HG03060 (cell line): ENCODE results near the gene PLK3.

ENCODE experiments used
- ATAC-seq: cut with Tn5 transposase; IDR thresholded peaks from one replicate; pipeline ENCODE4 v1.9.1; 2021; ENCODE audit warnings: low read depth, moderate number of reproducible peaks; ENCODE audit not compliant: unreplicated experiment

Gene PLK3

DNA sequence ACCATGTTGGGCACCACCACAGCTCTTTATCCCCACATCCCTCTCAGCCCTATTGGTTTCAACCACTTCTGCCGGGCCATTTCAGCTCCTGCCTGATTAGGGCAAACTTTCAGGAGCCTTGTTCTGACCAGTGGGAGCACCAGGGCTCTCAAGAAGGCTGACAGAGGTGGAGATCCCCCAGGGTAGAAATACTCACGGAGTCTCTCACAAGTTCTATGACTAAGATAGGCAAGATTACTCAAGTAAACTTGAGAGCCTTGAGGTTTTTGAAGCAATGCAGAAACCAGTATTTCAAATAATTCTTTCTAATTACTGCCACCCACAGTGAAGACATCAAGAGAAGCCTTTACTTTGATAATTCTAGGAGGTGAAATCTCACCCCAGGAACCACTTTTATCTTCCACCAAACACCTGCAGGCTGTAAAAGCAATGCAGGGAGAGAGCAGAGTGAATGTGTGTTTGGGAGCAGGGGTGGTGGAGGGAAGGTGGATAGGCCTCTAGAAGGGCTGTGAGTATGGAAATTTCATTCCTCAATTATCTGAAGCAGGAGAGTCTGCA, 49.5 kb downstream of the PLK3 start:
- no peak for ATAC-seq

DNA sequence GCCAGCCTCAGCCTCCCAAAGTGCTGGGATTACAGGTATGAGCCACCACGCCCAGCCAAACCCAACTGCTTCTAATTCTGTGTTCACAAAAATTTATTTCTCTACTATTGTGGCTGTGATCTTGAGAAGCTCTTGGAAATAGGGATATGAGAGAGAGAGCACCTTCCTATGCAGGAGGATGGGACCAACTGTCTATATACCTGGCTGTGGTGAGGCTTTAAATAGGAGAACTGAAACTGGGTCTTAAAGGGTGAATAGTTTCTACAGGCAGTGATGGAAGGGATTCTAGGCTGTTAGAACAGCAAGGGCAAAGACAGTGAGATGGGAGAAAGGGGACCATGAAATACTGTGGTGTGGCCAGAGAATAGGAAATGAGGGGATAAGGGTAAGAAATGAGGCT, 51.1 kb downstream of the PLK3 start:
- ATAC-seq: no peak

DNA sequence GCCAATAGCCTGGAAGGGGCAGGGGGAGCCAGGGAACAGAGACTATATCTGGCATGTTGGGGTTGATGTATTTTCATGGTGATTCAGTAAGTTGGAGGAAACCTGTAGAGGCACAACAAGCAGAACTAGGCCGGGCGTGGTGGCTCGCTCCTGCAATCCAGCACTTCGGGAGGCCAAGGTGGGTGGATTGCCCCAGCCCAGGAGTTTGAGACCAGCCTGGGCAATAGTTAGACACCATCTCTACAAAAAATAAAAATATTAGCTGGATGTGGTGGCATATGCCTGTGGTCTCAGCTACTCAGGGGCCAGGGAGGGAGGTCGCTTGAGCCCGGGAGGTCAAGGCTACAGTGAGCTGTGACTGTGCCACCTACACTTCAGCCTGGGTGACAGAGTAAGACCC, 53.0 kb downstream of the PLK3 start:
- ATAC-seq: no peak

DNA sequence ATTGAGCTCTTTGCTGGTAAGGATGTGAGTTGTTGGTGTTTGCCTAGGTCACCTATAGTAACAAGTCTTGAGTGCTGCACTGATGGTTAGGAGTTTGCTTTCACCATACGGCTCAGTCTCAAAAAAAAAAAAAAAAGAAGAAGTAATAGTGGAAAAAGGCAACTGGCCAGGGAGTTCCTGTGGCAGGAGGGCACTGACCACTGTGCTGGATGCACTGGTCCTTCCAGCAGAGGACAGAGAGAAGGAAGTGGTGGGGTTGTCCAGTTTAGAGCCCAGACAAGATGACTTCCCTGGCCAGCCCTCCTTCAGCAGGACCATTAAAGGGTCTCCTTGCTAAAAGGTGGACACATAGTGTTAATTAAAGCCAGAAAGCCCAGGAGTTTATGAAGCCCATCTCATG, 54.8 kb downstream of the PLK3 start:
- no peak for ATAC-seq
